Uterus (tissue), 2 donors: ENCODE data around the gene CHRNA4.

Experiments used
- POLR2A ChIP-seq, 2 donors: fragments of 450-650 bp; IDR thresholded peaks; one replicate each; pipeline ENCODE4 v1.6.1; 2016; ENCODE audit warnings: antibody characterized with exemption in 2 of 2, mild to moderate bottlenecking in 1 of 2, moderate library complexity in 1 of 2
- TF ChIP-seq, protein P1 (sequence below), 4 experiments: fragments of 200-600 bp in 2 of 4; fragments of 450-650 bp in 2 of 4; sonication (generic) in 2 of 4; IDR thresholded peaks; one replicate each; pipeline ENCODE4 v1.5.1; 2016 to 2019; ENCODE audit warnings: antibody characterized with exemption in 4 of 4, mild to moderate bottlenecking in 2 of 4, moderate library complexity in 1 of 4

DNA sequence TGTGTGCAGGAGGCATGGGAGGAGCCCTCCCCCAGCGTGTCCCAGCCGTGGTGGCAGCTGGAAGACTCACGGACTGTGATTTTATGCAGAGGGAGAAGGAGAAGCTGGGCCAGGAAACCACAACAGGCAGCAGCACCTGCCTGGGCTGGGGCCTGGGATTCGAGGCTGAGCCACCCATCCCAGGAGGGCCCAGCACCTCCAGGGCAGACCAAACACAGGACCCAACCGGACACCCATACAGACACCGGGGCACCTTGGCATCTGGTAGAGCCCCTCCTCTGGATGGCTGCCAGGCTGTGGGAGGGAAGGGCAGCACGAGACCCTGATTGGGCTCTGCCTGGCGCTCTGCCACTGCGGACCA lies 41.7 kb upstream of the CHRNA4 start:
- no peak for TF ChIP-seq POLR2A (IDR thresholded peaks at IDR 0.05)
- TF ChIP-seq, protein P1, sequence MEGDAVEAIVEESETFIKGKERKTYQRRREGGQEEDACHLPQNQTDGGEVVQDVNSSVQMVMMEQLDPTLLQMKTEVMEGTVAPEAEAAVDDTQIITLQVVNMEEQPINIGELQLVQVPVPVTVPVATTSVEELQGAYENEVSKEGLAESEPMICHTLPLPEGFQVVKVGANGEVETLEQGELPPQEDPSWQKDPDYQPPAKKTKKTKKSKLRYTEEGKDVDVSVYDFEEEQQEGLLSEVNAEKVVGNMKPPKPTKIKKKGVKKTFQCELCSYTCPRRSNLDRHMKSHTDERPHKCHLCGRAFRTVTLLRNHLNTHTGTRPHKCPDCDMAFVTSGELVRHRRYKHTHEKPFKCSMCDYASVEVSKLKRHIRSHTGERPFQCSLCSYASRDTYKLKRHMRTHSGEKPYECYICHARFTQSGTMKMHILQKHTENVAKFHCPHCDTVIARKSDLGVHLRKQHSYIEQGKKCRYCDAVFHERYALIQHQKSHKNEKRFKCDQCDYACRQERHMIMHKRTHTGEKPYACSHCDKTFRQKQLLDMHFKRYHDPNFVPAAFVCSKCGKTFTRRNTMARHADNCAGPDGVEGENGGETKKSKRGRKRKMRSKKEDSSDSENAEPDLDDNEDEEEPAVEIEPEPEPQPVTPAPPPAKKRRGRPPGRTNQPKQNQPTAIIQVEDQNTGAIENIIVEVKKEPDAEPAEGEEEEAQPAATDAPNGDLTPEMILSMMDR (IDR thresholded peaks at IDR 0.05) = no peak
